GM23338 (cell line): Measurements from ENCODE around the gene ACBD7. TPM values are rescaled to one million over a fixed set of nuclear protein-coding genes. Genes with fewer than 3 reads are reported as not detected.

Source experiments
- ATAC-seq: fragments of 200-7000 bp; cut with Tn5 transposase; 3 replicates; pipeline ENCODE4 v1.9.1; 2020
- DNase-seq: peaks from one replicate; pipeline ENCODE4 v3.0.0-alpha.2; 2015; ENCODE audit warnings: low spot score
- H2AFZ ChIP-seq: fragments of 200-600 bp; sonication (generic); 2 replicates; pipeline ENCODE4 v1.8.0; 2016; ENCODE audit warnings: antibody characterized with exemption, mild to moderate bottlenecking, moderate library complexity
- H3F3A ChIP-seq: fragments of 200-600 bp; sonication (generic); replicated peaks from 2 replicates; pipeline ENCODE4 v1.8.0; 2017; ENCODE audit warnings: antibody characterized with exemption, mixed run types, low read depth
- H3K27ac ChIP-seq: fragments of 200-600 bp; sonication (generic); 2 replicates; pipeline ENCODE4 v1.6.1; 2016; ENCODE audit warnings: low read depth
- H3K27me3 ChIP-seq: fragments of 200-600 bp; sonication (generic); 2 replicates; pipeline ENCODE4 v1.8.0; 2016; ENCODE audit warnings: mild to moderate bottlenecking, mixed run types, moderate library complexity; ENCODE audit not compliant: insufficient read depth
- H3K36me3 ChIP-seq: fragments of 200-600 bp; sonication (generic); 2 replicates; pipeline ENCODE4 v1.8.0; 2016; ENCODE audit warnings: mild to moderate bottlenecking; ENCODE audit not compliant: insufficient read depth
- H3K4me1 ChIP-seq: fragments of 200-600 bp; sonication (generic); 2 replicates; pipeline ENCODE4 v1.8.0; 2016; ENCODE audit warnings: mild to moderate bottlenecking, moderate library complexity; ENCODE audit not compliant: insufficient read depth
- H3K4me2 ChIP-seq: fragments of 200-600 bp; sonication (generic); 2 replicates; pipeline ENCODE4 v1.7.1; 2017; ENCODE audit warnings: mixed run types
- H3K4me3 ChIP-seq: fragments of 200-600 bp; sonication (generic); 2 replicates; pipeline ENCODE4 v1.6.1; 2016; ENCODE audit warnings: mixed run types
- H3K79me2 ChIP-seq: fragments of 200-600 bp; sonication (generic); replicated peaks from 2 replicates; pipeline ENCODE4 v1.8.0; 2017; ENCODE audit warnings: mild to moderate bottlenecking; ENCODE audit not compliant: insufficient read depth
- H3K9me2 ChIP-seq: fragments of 200-600 bp; sonication (generic); 2 replicates; pipeline ENCODE4 v1.8.0; 2017; ENCODE audit not compliant: insufficient read depth
- H4K20me1 ChIP-seq: fragments of 200-600 bp; sonication (generic); replicated peaks from 2 replicates; pipeline ENCODE4 v1.8.0; 2017; ENCODE audit warnings: mild to moderate bottlenecking; ENCODE audit not compliant: insufficient read depth
- H3K27ac Mint-ChIP-seq: 2 replicates; pipeline ENCODE4 v1.8.0; 2020; ENCODE audit warnings: inconsistent platforms, mild to moderate bottlenecking, moderate library complexity, mixed read lengths
- H3K27me3 Mint-ChIP-seq: 3 replicates; pipeline ENCODE4 v1.8.0; 2022; ENCODE audit warnings: low read depth, mild to moderate bottlenecking, moderate library complexity, mixed read lengths, inconsistent platforms; ENCODE audit not compliant: insufficient read depth, poor library complexity
- H3K36me3 Mint-ChIP-seq: 3 replicates; pipeline ENCODE4 v1.8.0; 2021; ENCODE audit warnings: low read depth, mild to moderate bottlenecking, inconsistent platforms, moderate library complexity, mixed read lengths
- H3K4me1 Mint-ChIP-seq: 3 replicates; pipeline ENCODE4 v1.8.0; 2020; ENCODE audit warnings: mild to moderate bottlenecking, inconsistent platforms, mixed read lengths
- H3K4me3 Mint-ChIP-seq: 3 replicates; pipeline ENCODE4 v1.8.0; 2021; ENCODE audit warnings: moderate library complexity, mild to moderate bottlenecking, inconsistent platforms, mixed read lengths
- H3K9me3 Mint-ChIP-seq: 3 replicates; pipeline ENCODE4 v1.8.0; 2020; ENCODE audit warnings: moderate library complexity, mild to moderate bottlenecking, inconsistent platforms, mixed read lengths
- EZH2phosphoT487 ChIP-seq: fragments of 200-600 bp; sonication (generic); IDR thresholded peaks from one replicate; pipeline ENCODE4 v1.8.1; 2018; ENCODE audit warnings: antibody characterized with exemption; ENCODE audit not compliant: unreplicated experiment
- JUNB ChIP-seq: IDR thresholded peaks from one replicate; pipeline ENCODE4 v1.6.1; 2016; ENCODE audit warnings: antibody characterized with exemption; ENCODE audit not compliant: unreplicated experiment
- POLR2AphosphoS5 ChIP-seq: IDR thresholded peaks from 2 replicates; pipeline ENCODE4 v1.6.1; 2016; ENCODE audit warnings: antibody characterized with exemption, low read depth
- STAT1 ChIP-seq: IDR thresholded peaks from one replicate; pipeline ENCODE4 v1.6.1; 2016; ENCODE audit warnings: antibody characterized with exemption; ENCODE audit not compliant: unreplicated experiment
- ZNF331 ChIP-seq: fragments of 250-450 bp; sonication (Bioruptor Pico); IDR thresholded peaks from 2 replicates; pipeline ENCODE4 v1.5.0; 2020; ENCODE audit warnings: low read depth, mild to moderate bottlenecking, moderate library complexity
- polyA plus RNA-seq: library from polyadenylated mRNA; unstranded; fragments of >200 nt; fragmentation: Nextera tagmentation; extraction: Ambion mirVana; gene quantifications from 2 replicates; pipeline ENCODE4 v1.2.1, GENCODE V29; 2016
- total RNA-seq: library from RNA; depleted of rRNA; stranded (reverse); fragments of >200 nt; shearing (Covaris generic); gene quantifications from 2 replicates; pipeline ENCODE4 v1.2.3, GENCODE V29; 2014
- TF ChIP-seq, protein P1 (sequence below): IDR thresholded peaks from one replicate; pipeline ENCODE4 v1.6.1; 2018; ENCODE audit warnings: antibody characterized with exemption; ENCODE audit not compliant: unreplicated experiment

ACBD7 gene
- total and polyA plus RNA-seq, 2 experiments from 2014 or later = 2.8 to 14.7 TPM

DNA sequence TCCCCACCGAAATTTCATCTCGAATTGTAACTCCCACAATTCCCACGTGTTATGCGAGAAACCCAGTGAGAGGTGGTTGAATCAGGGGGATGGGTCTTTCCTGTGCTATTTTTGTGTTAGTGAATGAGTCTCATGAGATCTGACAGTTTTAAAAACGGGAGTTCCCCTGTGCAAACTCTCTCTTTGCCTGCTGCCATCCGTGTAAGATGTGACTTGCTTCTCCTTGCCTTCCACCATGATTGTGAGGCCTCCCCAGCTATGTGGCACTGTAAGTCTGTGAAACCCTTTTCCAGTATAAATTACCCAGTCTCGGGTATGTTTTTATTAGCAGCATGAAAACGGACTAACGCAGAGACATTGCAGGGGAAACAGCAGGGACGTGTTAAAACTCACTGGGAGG lies 50.2 kb downstream of the ACBD7 start:
- Mint-ChIP-seq H3K9me3 (0 out of 3 replicates have a peak, but pooled peaks cover 2% of the 10 kb centered on the region), H3K36me3 (no peaks in the 10 kb centered on the region), H3K27ac (no peak overlapping the region), H3K27me3 (peaks cover 6% of the 10 kb centered on the region), H3K4me3 (no peak overlapping the region), H3K4me1 (peaks cover 10% of the 10 kb centered on the region; the same call in 2 of the 3 replicates)
- H3F3A ChIP-seq = no peaks in the 10 kb centered on the region
- H3K36me3 ChIP-seq = no peaks in the 10 kb centered on the region
- H3K27me3 ChIP-seq = no peaks in the 10 kb centered on the region
- ATAC-seq (no peak), DNase-seq (no peak)
- H3K79me2 ChIP-seq = no peaks in the 10 kb centered on the region
- H3K4me3 ChIP-seq = no peak overlapping the region
- 0 out of 2 replicates have a peak, but pooled peaks cover 3% of the 10 kb centered on the region for H3K9me2 ChIP-seq
- H3K4me1 ChIP-seq = no peaks in the 10 kb centered on the region
- no peak overlapping the region for H3K4me2 ChIP-seq
- no peaks in the 10 kb centered on the region for H4K20me1 ChIP-seq
- no peak overlapping the region for H2AFZ ChIP-seq
- no peak overlapping the region for H3K27ac ChIP-seq
- no peak for TF ChIP-seq STAT1
- no peak for TF ChIP-seq POLR2AphosphoS5
- no peak for TF ChIP-seq EZH2phosphoT487
- no peak for TF ChIP-seq JUNB

DNA sequence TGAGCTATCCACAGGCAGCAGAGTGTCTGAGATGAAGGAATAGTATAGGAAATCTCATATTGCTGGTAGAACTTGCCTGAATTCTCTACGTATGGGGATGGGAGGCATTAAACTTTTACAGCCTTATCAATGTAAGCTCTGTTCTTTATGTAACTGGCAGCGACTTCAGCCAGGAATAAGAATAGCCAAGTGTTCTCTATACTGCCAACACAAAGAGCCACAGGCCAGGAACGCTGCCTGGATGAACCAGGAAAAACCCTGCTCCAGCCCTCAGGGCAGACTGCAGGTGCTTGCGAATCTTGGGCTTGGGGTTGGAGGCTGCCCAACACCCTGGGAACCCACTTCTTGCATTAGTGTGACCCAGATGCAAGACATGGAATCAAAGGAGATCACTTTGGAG lies 50.9 kb downstream of the ACBD7 start:
- Mint-ChIP-seq H3K4me3 (no peak overlapping the region), H3K4me1 (peaks cover 10% of the 10 kb centered on the region; the same call in 2 of the 3 replicates), H3K36me3 (no peaks in the 10 kb centered on the region), H3K9me3 (peaks cover 5% of the 10 kb centered on the region; the same call in 2 of the 3 replicates), H3K27me3 (peaks cover 6% of the 10 kb centered on the region), H3K27ac (no peak overlapping the region)
- Histone ChIP-seq H3K79me2 (no peaks in the 10 kb centered on the region), H3K27ac (no peak overlapping the region), H3K4me3 (no peak overlapping the region), H3K36me3 (no peaks in the 10 kb centered on the region), H3K27me3 (no peaks in the 10 kb centered on the region), H3K4me1 (no peaks in the 10 kb centered on the region), H2AFZ (0 out of 2 replicates have a peak overlapping the region, but pooled peaks have one; percentile 32), H4K20me1 (no peaks in the 10 kb centered on the region), H3F3A (no peaks in the 10 kb centered on the region), H3K9me2 (0 out of 2 replicates have a peak, but pooled peaks cover 3% of the 10 kb centered on the region), H3K4me2 (no peak overlapping the region)
- TF ChIP-seq, protein P1, sequence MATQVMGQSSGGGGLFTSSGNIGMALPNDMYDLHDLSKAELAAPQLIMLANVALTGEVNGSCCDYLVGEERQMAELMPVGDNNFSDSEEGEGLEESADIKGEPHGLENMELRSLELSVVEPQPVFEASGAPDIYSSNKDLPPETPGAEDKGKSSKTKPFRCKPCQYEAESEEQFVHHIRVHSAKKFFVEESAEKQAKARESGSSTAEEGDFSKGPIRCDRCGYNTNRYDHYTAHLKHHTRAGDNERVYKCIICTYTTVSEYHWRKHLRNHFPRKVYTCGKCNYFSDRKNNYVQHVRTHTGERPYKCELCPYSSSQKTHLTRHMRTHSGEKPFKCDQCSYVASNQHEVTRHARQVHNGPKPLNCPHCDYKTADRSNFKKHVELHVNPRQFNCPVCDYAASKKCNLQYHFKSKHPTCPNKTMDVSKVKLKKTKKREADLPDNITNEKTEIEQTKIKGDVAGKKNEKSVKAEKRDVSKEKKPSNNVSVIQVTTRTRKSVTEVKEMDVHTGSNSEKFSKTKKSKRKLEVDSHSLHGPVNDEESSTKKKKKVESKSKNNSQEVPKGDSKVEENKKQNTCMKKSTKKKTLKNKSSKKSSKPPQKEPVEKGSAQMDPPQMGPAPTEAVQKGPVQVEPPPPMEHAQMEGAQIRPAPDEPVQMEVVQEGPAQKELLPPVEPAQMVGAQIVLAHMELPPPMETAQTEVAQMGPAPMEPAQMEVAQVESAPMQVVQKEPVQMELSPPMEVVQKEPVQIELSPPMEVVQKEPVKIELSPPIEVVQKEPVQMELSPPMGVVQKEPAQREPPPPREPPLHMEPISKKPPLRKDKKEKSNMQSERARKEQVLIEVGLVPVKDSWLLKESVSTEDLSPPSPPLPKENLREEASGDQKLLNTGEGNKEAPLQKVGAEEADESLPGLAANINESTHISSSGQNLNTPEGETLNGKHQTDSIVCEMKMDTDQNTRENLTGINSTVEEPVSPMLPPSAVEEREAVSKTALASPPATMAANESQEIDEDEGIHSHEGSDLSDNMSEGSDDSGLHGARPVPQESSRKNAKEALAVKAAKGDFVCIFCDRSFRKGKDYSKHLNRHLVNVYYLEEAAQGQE = no peak
- TF ChIP-seq ZNF331 (no peak), POLR2AphosphoS5 (no peak), JUNB (no peak)
- ATAC-seq = peak; percentile 41; the same call in 2 of the 3 replicates
- no peak for DNase-seq
